ENCODE measurements around the gene PTP4A1.

PTP4A1 gene

DNA sequence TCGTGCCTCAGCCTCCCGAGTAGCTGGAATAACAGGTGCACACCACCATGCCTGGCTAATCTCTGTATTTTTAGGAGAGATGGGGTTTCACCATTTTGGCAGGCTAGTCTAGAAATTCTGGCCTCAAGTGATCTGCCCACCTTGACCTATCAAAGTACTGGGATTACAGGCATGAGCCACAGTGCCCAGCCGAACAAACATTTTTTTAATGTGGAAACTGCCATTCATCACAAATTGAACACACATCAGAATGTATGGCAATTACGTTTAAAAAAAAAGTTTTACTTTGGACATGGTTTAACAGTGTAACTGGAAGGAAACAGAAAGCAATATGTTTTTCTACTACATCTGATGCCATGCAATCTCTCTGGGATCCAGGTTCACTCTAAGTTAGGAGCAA is 38.3 kb upstream of the PTP4A1 start:
- Histone ChIP-seq H3K27ac (replicated peaks) (no peak overlapping the region), H3K27me3 (ENCODE audit: insufficient read depth, poor library complexity, severe bottlenecking) (no peaks in the 10 kb centered on the region), H3K4me3 (replicated peaks; ENCODE audit: insufficient read depth, low read length) (no peak overlapping the region)
- no peak for DNase-seq (ENCODE audit: low read depth in 1 of 2, low spot score in 1 of 2)
- TF ChIP-seq GABPA (IDR thresholded peaks at IDR 0.05; ENCODE audit: low read depth) = no peak
- TF ChIP-seq REST (IDR thresholded peaks at IDR 0.05; ENCODE audit: insufficient replicate concordance, low read depth) = no peak
- TF ChIP-seq SPI1 (IDR thresholded peaks at IDR 0.05; ENCODE audit: borderline replicate concordance, low read depth) = no peak

DNA sequence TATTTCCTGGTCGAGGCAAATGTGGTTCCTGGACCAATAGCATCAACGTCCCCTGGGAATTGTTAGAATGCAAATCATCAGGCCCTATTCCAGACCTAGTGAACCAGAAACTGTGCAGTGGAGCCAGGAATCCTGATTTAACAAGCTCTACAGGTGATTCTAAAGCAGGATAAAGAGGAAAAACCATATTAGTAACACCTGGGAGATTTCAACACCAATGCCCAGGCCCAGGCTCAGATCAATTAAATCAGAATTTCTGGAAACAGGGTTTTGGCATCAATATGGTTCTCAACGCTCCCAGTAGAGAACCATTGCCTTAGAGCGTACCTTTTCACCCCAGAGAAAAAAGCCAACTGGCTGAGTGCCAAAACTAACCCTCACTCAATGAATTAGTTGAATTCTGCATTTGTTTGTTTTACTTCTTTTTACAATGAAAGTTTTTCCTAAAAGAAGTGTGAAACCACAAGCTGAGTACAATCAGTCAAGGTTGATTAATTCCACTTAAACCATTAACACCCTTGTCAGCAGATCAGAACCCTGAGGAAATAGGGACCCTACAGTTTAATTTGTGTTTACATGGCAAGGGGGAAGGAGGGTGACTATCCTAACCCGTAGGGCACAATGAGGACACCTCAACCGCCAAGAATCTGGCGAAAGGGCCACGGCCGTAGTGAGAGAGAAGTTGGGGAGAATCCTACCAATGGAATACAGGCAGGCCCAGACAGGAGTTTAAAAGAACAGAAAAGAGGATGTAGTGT is 34.9 kb upstream of the PTP4A1 start:
- Histone ChIP-seq H3K27ac (replicated peaks) (no peak overlapping the region), H3K27me3 (ENCODE audit: insufficient read depth, poor library complexity, severe bottlenecking) (no peaks in the 10 kb centered on the region), H3K4me3 (replicated peaks; ENCODE audit: insufficient read depth, low read length) (no peak overlapping the region)
- no peak for DNase-seq (ENCODE audit: low read depth in 1 of 2, low spot score in 1 of 2)
- TF ChIP-seq GABPA (IDR thresholded peaks at IDR 0.05; ENCODE audit: low read depth) = no peak
- TF ChIP-seq, protein P1, sequence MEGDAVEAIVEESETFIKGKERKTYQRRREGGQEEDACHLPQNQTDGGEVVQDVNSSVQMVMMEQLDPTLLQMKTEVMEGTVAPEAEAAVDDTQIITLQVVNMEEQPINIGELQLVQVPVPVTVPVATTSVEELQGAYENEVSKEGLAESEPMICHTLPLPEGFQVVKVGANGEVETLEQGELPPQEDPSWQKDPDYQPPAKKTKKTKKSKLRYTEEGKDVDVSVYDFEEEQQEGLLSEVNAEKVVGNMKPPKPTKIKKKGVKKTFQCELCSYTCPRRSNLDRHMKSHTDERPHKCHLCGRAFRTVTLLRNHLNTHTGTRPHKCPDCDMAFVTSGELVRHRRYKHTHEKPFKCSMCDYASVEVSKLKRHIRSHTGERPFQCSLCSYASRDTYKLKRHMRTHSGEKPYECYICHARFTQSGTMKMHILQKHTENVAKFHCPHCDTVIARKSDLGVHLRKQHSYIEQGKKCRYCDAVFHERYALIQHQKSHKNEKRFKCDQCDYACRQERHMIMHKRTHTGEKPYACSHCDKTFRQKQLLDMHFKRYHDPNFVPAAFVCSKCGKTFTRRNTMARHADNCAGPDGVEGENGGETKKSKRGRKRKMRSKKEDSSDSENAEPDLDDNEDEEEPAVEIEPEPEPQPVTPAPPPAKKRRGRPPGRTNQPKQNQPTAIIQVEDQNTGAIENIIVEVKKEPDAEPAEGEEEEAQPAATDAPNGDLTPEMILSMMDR (IDR thresholded peaks at IDR 0.05; ENCODE audit: insufficient read depth, low read length) = no peak
- no peak for TF ChIP-seq SPI1 (IDR thresholded peaks at IDR 0.05; ENCODE audit: borderline replicate concordance, low read depth)
- no peak for TF ChIP-seq POLR2AphosphoS5 (IDR thresholded peaks at IDR 0.05; ENCODE audit: low read depth)
- TF ChIP-seq REST (IDR thresholded peaks at IDR 0.05; ENCODE audit: insufficient replicate concordance, low read depth) = no peak

DNA sequence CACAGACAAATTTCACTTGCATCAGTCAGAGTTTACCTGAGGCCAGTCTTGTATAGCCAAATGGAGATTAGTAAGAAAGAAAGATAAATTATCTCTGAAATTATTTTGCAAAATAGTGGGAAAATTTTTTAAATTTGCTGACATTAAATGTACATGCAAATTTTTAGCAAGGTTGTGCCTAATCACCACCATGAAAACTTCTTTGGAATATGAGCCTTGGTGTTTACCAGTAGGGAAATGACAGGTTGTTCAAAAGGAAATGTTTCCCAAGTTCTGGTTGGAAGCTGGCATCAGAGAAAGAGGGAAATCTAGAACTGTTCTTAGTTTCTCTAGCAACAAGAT is 34.4 kb upstream of the PTP4A1 start:
- Histone ChIP-seq H3K27ac (replicated peaks) (no peak overlapping the region), H3K4me3 (replicated peaks; ENCODE audit: insufficient read depth, low read length) (no peak overlapping the region), H3K27me3 (ENCODE audit: insufficient read depth, poor library complexity, severe bottlenecking) (no peaks in the 10 kb centered on the region)
- DNase-seq (ENCODE audit: low read depth in 1 of 2, low spot score in 1 of 2) = no peak
- TF ChIP-seq GABPA (IDR thresholded peaks at IDR 0.05; ENCODE audit: low read depth) = no peak
- no peak for TF ChIP-seq REST (IDR thresholded peaks at IDR 0.05; ENCODE audit: insufficient replicate concordance, low read depth)
- TF ChIP-seq, protein P1 (IDR thresholded peaks at IDR 0.05; ENCODE audit: insufficient read depth, low read length) = no peak
- TF ChIP-seq SPI1 (IDR thresholded peaks at IDR 0.05; ENCODE audit: borderline replicate concordance, low read depth) = no peak
- no peak for TF ChIP-seq POLR2AphosphoS5 (IDR thresholded peaks at IDR 0.05; ENCODE audit: low read depth)
